T-helper 17 cell (primary cell): ENCODE results near the gene KRT72. TPM values are rescaled to one million over a fixed set of nuclear protein-coding genes. Genes with fewer than 3 reads are reported as not detected.
"Not testable (repeated sequence)": the region's sequence is repeated elsewhere in the genome, so short reads cannot be mapped to it uniquely, and the experiment has no call there.

Source experiments
- ATAC-seq: fragments of 150-1000 bp; cut with Tn5 transposase; 2 replicates; pipeline ENCODE4 v1.10.0; 2021; ENCODE audit warnings: mild to moderate bottlenecking, moderate library complexity
- DNase-seq, 3 donors: peaks; one replicate each; pipeline versions ENCODE4 v3.0.0 to v3.0.0-alpha.2; 2020 to 2021
- H3K9me3 ChIP-seq: one replicate; pipeline ENCODE4 v1.7.0; 2013; ENCODE audit warnings: low read length, mild to moderate bottlenecking; ENCODE audit not compliant: control insufficient read depth, poor library complexity, severe bottlenecking
- H3K27ac Mint-ChIP-seq: one replicate; pipeline ENCODE4 v1.8.0; 2022; ENCODE audit warnings: mild to moderate bottlenecking, moderate library complexity, mixed read lengths
- H3K27me3 Mint-ChIP-seq: one replicate; pipeline ENCODE4 v1.8.0; 2022; ENCODE audit warnings: mixed read lengths
- H3K36me3 Mint-ChIP-seq: one replicate; pipeline ENCODE4 v1.8.0; 2022; ENCODE audit warnings: low read depth, mixed read lengths
- H3K4me1 Mint-ChIP-seq: one replicate; pipeline ENCODE4 v1.8.0; 2022; ENCODE audit warnings: mild to moderate bottlenecking, mixed read lengths
- H3K4me3 Mint-ChIP-seq: one replicate; pipeline ENCODE4 v1.8.0; 2022; ENCODE audit warnings: mild to moderate bottlenecking, moderate library complexity, mixed read lengths
- total RNA-seq, 4 donors: library from RNA in 2 of 4; stranded (reverse) in 2 of 4; gene quantifications; one replicate each; pipeline ENCODE4 v1.2.3 and lab custom pipeline; 2022 to 2026

KRT72 gene
- total RNA-seq, 2 donors from 2014 or later, result 0.60 to 1.6 TPM

- not testable (repeated sequence) for H3K9me3 ChIP-seq, H3K36me3 Mint-ChIP-seq, H3K27ac Mint-ChIP-seq, H3K4me3 Mint-ChIP-seq, ATAC-seq, DNase-seq, H3K4me1 Mint-ChIP-seq
- peaks cover 47% of the 10 kb centered on the region for H3K27me3 Mint-ChIP-seq
Observed at GRCh38 chr12:52594237-52594636, 7.0 kb downstream of the KRT72 start.

- ATAC-seq, result no peak
- no peak overlapping the region for H3K27ac Mint-ChIP-seq
- H3K4me3 Mint-ChIP-seq, result no peak overlapping the region
- no peaks in the 10 kb centered on the region for H3K36me3 Mint-ChIP-seq
- peaks cover 33% of the 10 kb centered on the region for H3K27me3 Mint-ChIP-seq
- peaks cover 12% of the 10 kb centered on the region for H3K4me1 Mint-ChIP-seq
- H3K9me3 ChIP-seq, result no peaks in the 10 kb centered on the region
- no peak for DNase-seq
Observed at GRCh38 chr12:52591521-52591920, 9.7 kb downstream of the KRT72 start.

GRCh38 chr12:52590021-52590420, 11.2 kb downstream of the KRT72 start:
- ATAC-seq (no peak), DNase-seq (no peak)
- H3K27ac Mint-ChIP-seq, result no peak overlapping the region
- no peak overlapping the region for H3K4me3 Mint-ChIP-seq
- no peaks in the 10 kb centered on the region for H3K36me3 Mint-ChIP-seq
- peaks cover 22% of the 10 kb centered on the region for H3K4me1 Mint-ChIP-seq
- H3K27me3 Mint-ChIP-seq, result peaks cover 29% of the 10 kb centered on the region
- no peaks in the 10 kb centered on the region for H3K9me3 ChIP-seq

- Mint-ChIP-seq H3K27me3 (peaks cover 16% of the 10 kb centered on the region), H3K27ac (peak overlapping the region; percentile 87), H3K36me3 (no peaks in the 10 kb centered on the region), H3K4me3 (no peak overlapping the region), H3K4me1 (peaks cover 29% of the 10 kb centered on the region)
- no peak for DNase-seq
- H3K9me3 ChIP-seq, result no peaks in the 10 kb centered on the region
- ATAC-seq, result no peak
Observed at GRCh38 chr12:52587563-52587962, 13.7 kb downstream of the KRT72 start.

- Mint-ChIP-seq H3K4me3 (no peak overlapping the region), H3K4me1 (peaks cover 27% of the 10 kb centered on the region), H3K27me3 (peaks cover 17% of the 10 kb centered on the region), H3K36me3 (no peaks in the 10 kb centered on the region), H3K27ac (peak overlapping the region; percentile 72)
- ATAC-seq, result peak; percentile 93
- peak in 2 of 3 donors; percentile 29 to 31 for DNase-seq
- H3K9me3 ChIP-seq, result no peaks in the 10 kb centered on the region
Observed at GRCh38 chr12:52585946-52586345, 15.3 kb downstream of the KRT72 start.

GRCh38 chr12:52585066-52585465, 16.2 kb downstream of the KRT72 start:
- ATAC-seq (no peak), DNase-seq (no peak)
- H3K27ac Mint-ChIP-seq, result peak overlapping the region; percentile 72
- H3K4me1 Mint-ChIP-seq, result peaks cover 30% of the 10 kb centered on the region
- no peaks in the 10 kb centered on the region for H3K9me3 ChIP-seq
- peaks cover 26% of the 10 kb centered on the region for H3K27me3 Mint-ChIP-seq
- peaks cover 3% of the 10 kb centered on the region for H3K36me3 Mint-ChIP-seq
- no peak overlapping the region for H3K4me3 Mint-ChIP-seq

GRCh38 chr12:52584156-52584682, 17.0 kb downstream of the KRT72 start:
- H3K4me3 Mint-ChIP-seq, result no peak overlapping the region
- peaks cover 27% of the 10 kb centered on the region for H3K4me1 Mint-ChIP-seq
- ATAC-seq (no peak), DNase-seq (no peak)
- H3K36me3 Mint-ChIP-seq, result peaks cover 3% of the 10 kb centered on the region
- peaks cover 28% of the 10 kb centered on the region for H3K27me3 Mint-ChIP-seq
- H3K9me3 ChIP-seq, result no peaks in the 10 kb centered on the region
- H3K27ac Mint-ChIP-seq, result peak overlapping the region; percentile 72

- H3K27me3 Mint-ChIP-seq, result peaks cover 28% of the 10 kb centered on the region
- H3K4me3 Mint-ChIP-seq, result no peak overlapping the region
- peaks cover 27% of the 10 kb centered on the region for H3K4me1 Mint-ChIP-seq
- DNase-seq, result peak in 2 of 3 donors; percentile 14 to 45
- peak; percentile 57 for ATAC-seq
- H3K27ac Mint-ChIP-seq, result peak overlapping the region; percentile 41
- H3K36me3 Mint-ChIP-seq, result peaks cover 3% of the 10 kb centered on the region
- no peaks in the 10 kb centered on the region for H3K9me3 ChIP-seq
Observed at GRCh38 chr12:52582971-52583456, 18.2 kb downstream of the KRT72 start.

GRCh38 chr12:52582486-52582885, 18.8 kb downstream of the KRT72 start:
- DNase-seq (no peak), ATAC-seq (no peak)
- Mint-ChIP-seq H3K4me3 (no peak overlapping the region), H3K4me1 (peaks cover 27% of the 10 kb centered on the region), H3K27ac (no peak overlapping the region), H3K36me3 (peaks cover 3% of the 10 kb centered on the region), H3K27me3 (peaks cover 29% of the 10 kb centered on the region)
- H3K9me3 ChIP-seq, result no peaks in the 10 kb centered on the region

- Mint-ChIP-seq H3K27me3 (peaks cover 38% of the 10 kb centered on the region), H3K4me1 (peaks cover 20% of the 10 kb centered on the region)
Observed at GRCh38 chr12:52581481-52581880, 19.8 kb downstream of the KRT72 start.

GRCh38 chr12:52581066-52581465, 20.2 kb downstream of the KRT72 start:
- Mint-ChIP-seq H3K36me3 (peaks cover 3% of the 10 kb centered on the region), H3K4me1 (peaks cover 16% of the 10 kb centered on the region), H3K4me3 (no peak overlapping the region), H3K27me3 (peaks cover 42% of the 10 kb centered on the region), H3K27ac (no peak overlapping the region)
- DNase-seq (no peak), ATAC-seq (no peak)
- no peaks in the 10 kb centered on the region for H3K9me3 ChIP-seq

More at GRCh38 chr12:52581481-52581880, 19.8 kb downstream of the KRT72 start:
- H3K36me3 Mint-ChIP-seq, result peaks cover 3% of the 10 kb centered on the region
- H3K9me3 ChIP-seq, result no peaks in the 10 kb centered on the region
- H3K4me3 Mint-ChIP-seq, result no peak overlapping the region
- no peak overlapping the region for H3K27ac Mint-ChIP-seq
- no peak for DNase-seq
- no peak for ATAC-seq

- Mint-ChIP-seq H3K36me3 (peaks cover 5% of the 10 kb centered on the region), H3K4me3 (no peak overlapping the region), H3K27me3 (peaks cover 48% of the 10 kb centered on the region), H3K27ac (no peak overlapping the region), H3K4me1 (peaks cover 15% of the 10 kb centered on the region)
- ATAC-seq, result no peak
- DNase-seq, result no peak
- no peaks in the 10 kb centered on the region for H3K9me3 ChIP-seq
Observed at GRCh38 chr12:52580496-52580895, 20.8 kb downstream of the KRT72 start.

- no peak for DNase-seq
- H3K4me1 Mint-ChIP-seq, result peaks cover 8% of the 10 kb centered on the region
Observed at GRCh38 chr12:52579468-52580465, 21.5 kb downstream of the KRT72 start.

More at GRCh38 chr12:52579468-52580465, 21.5 kb downstream of the KRT72 start:
- ATAC-seq, result no peak
- H3K4me3 Mint-ChIP-seq, result no peak overlapping the region
- no peak overlapping the region for H3K27ac Mint-ChIP-seq
- H3K36me3 Mint-ChIP-seq, result peaks cover 5% of the 10 kb centered on the region
- H3K9me3 ChIP-seq, result no peaks in the 10 kb centered on the region
- H3K27me3 Mint-ChIP-seq, result peaks cover 50% of the 10 kb centered on the region
